Caco-2 (cell line): ENCODE results near the gene ANKRD66. TPM values are rescaled to one million over a fixed set of nuclear protein-coding genes. Genes with fewer than 3 reads are reported as not detected.

Experiments
- BruUV-seq: library from RNA; stranded (reverse); fragments of 400-500 nt; replicated peaks from 2 replicates; lab custom pipeline; 2021; lab: Mats Ljungman, UMichigan
- CTCF ChIA-PET: fragments of 300-600 bp; sonication (Branson Sonifier 250); formaldehyde crosslinking; loops from one replicate; lab custom pipeline; 2022; ENCODE audit warnings: antibody characterized with exemption; lab: Charles Lee
- POLR2A ChIA-PET: fragments of 300-600 bp; sonication (Branson Sonifier 250); formaldehyde crosslinking; loops from one replicate; lab custom pipeline; 2022; ENCODE audit warnings: antibody characterized with exemption; lab: Charles Lee
- DNase-seq, 2 experiments: peaks; one replicate each; pipeline versions ENCODE4 v3.0.0 to v3.0.0-alpha.2; 2020 to 2022
- H3K27me3 ChIP-seq: replicated peaks from 2 replicates; pipeline ENCODE4 v1.6.0; 2011; ENCODE audit warnings: low read length; ENCODE audit not compliant: control insufficient read depth, insufficient read depth
- H3K36me3 ChIP-seq: 2 replicates; pipeline ENCODE4 v1.5.1; 2011; ENCODE audit warnings: low read length; ENCODE audit not compliant: control insufficient read depth, insufficient read depth
- H3K4me1 ChIP-seq: fragments of 250-450 bp; sonication (Bioruptor Pico); 2 replicates; pipeline ENCODE4 v1.5.1; 2020; ENCODE audit warnings: mild to moderate bottlenecking
- H3K4me3 ChIP-seq: 2 replicates; pipeline ENCODE4 v1.5.1; 2011; ENCODE audit warnings: low read depth, mild to moderate bottlenecking, control low read depth, low read length
- H3K9me3 ChIP-seq: fragments of 250-450 bp; sonication (Bioruptor Pico); 2 replicates; pipeline ENCODE4 v1.5.1; 2020; ENCODE audit warnings: mild to moderate bottlenecking, moderate library complexity
- H3K27ac Mint-ChIP-seq: one replicate; pipeline ENCODE4 v1.8.0; 2022; ENCODE audit warnings: mixed read lengths; ENCODE audit not compliant: unreplicated experiment
- H3K27me3 Mint-ChIP-seq: one replicate; pipeline ENCODE4 v1.8.0; 2022; ENCODE audit warnings: mixed read lengths; ENCODE audit not compliant: insufficient read depth, unreplicated experiment
- H3K36me3 Mint-ChIP-seq: one replicate; pipeline ENCODE4 v1.8.0; 2022; ENCODE audit warnings: mild to moderate bottlenecking, mixed read lengths; ENCODE audit not compliant: insufficient read depth, unreplicated experiment
- H3K4me1 Mint-ChIP-seq: one replicate; pipeline ENCODE4 v1.8.0; 2022; ENCODE audit warnings: low read depth, mixed read lengths; ENCODE audit not compliant: unreplicated experiment
- H3K4me3 Mint-ChIP-seq: one replicate; pipeline ENCODE4 v1.8.0; 2022; ENCODE audit warnings: mild to moderate bottlenecking, moderate library complexity, mixed read lengths; ENCODE audit not compliant: unreplicated experiment
- H3K9me3 Mint-ChIP-seq: one replicate; pipeline ENCODE4 v1.8.0; 2022; ENCODE audit warnings: mixed read lengths; ENCODE audit not compliant: unreplicated experiment
- CTCF ChIP-seq, 2 experiments: fragments of 200-600 bp in 1 of 2; IDR thresholded peaks; 1 replicate in 1 of 2; 2 replicates in 1 of 2; pipeline versions ENCODE4 v1.5.1 to v1.8.0; 2011 to 2022; ENCODE audit warnings: antibody characterized with exemption in 1 of 2, control low read depth in 1 of 2, inconsistent platforms in 1 of 2, low read depth in 1 of 2, low read length in 1 of 2, mild to moderate bottlenecking in 1 of 2, moderate library complexity in 1 of 2; ENCODE audit not compliant: insufficient read depth in 1 of 2, severe bottlenecking in 1 of 2, unreplicated experiment in 1 of 2
- intact Hi-C: fragments of 100-400 bp; cut with micrococcal nuclease; formaldehyde crosslinking; loops from one replicate; pipeline ENCODE4 v1.10.0; 2022; ENCODE audit not compliant: unreplicated experiment
- total RNA-seq: library from RNA; stranded (reverse); gene quantifications from 2 replicates; pipeline ENCODE4 v1.2.3, GENCODE V29; 2022

Gene ANKRD66
- total RNA-seq, 1 experiment from 2014 or later = not detected

GRCh38 chr6:46745973-46746372 is 760 bp upstream of the ANKRD66 start:
- Mint-ChIP-seq H3K4me3 (no peak overlapping the region), H3K36me3 (no peaks in the 10 kb centered on the region), H3K9me3 (peaks cover 10% of the 10 kb centered on the region), H3K4me1 (peaks cover 6% of the 10 kb centered on the region), H3K27ac (no peak overlapping the region), H3K27me3 (peaks cover 9% of the 10 kb centered on the region)
- ChIA-PET CTCF (no interaction called here), POLR2A (no interaction called here)
- H3K4me3 ChIP-seq = no peak overlapping the region
- no peaks in the 10 kb centered on the region for H3K4me1 ChIP-seq
- no peak for DNase-seq
- H3K9me3 ChIP-seq = no peaks in the 10 kb centered on the region
- TF ChIP-seq CTCF (IDR thresholded peaks at IDR 0.05; ENCODE audit: insufficient read depth in 1 of 2, low read depth in 1 of 2, low read length in 1 of 2, severe bottlenecking in 1 of 2, unreplicated experiment in 1 of 2) = no peak
- H3K36me3 ChIP-seq = no peaks in the 10 kb centered on the region
- no peaks in the 10 kb centered on the region for H3K27me3 ChIP-seq
- no TSS peak for BruUV-seq
- intact Hi-C loops = no loop called here

- no peak overlapping the region for H3K4me3 ChIP-seq
- ChIA-PET POLR2A (no interaction called here), CTCF (no interaction called here)
- no peaks in the 10 kb centered on the region for H3K4me1 ChIP-seq
- no peak for TF ChIP-seq CTCF (IDR thresholded peaks at IDR 0.05; ENCODE audit: insufficient read depth in 1 of 2, low read depth in 1 of 2, low read length in 1 of 2, severe bottlenecking in 1 of 2, unreplicated experiment in 1 of 2)
- Mint-ChIP-seq H3K27me3 (peaks cover 9% of the 10 kb centered on the region), H3K4me1 (no peaks in the 10 kb centered on the region), H3K4me3 (no peak overlapping the region), H3K36me3 (no peaks in the 10 kb centered on the region), H3K27ac (no peak overlapping the region), H3K9me3 (peaks cover 7% of the 10 kb centered on the region)
- DNase-seq = no peak
- no peaks in the 10 kb centered on the region for H3K9me3 ChIP-seq
- BruUV-seq = no TSS peak
- no peaks in the 10 kb centered on the region for H3K36me3 ChIP-seq
- no peaks in the 10 kb centered on the region for H3K27me3 ChIP-seq
- intact Hi-C loops = no loop called here
Measured at GRCh38 chr6:46748940-46749503, 2.3 kb downstream of the ANKRD66 start.

GRCh38 chr6:46749731-46750130 is 3.0 kb downstream of the ANKRD66 start:
- Mint-ChIP-seq H3K27me3 (peaks cover 9% of the 10 kb centered on the region), H3K4me1 (no peaks in the 10 kb centered on the region), H3K4me3 (no peak overlapping the region), H3K9me3 (peaks cover under 1% of the 10 kb centered on the region), H3K27ac (no peak overlapping the region), H3K36me3 (no peaks in the 10 kb centered on the region)
- Histone ChIP-seq H3K36me3 (no peaks in the 10 kb centered on the region), H3K9me3 (no peaks in the 10 kb centered on the region), H3K27me3 (no peaks in the 10 kb centered on the region), H3K4me1 (no peaks in the 10 kb centered on the region), H3K4me3 (no peak overlapping the region)
- DNase-seq = no peak
- intact Hi-C loops = no loop called here
- POLR2A ChIA-PET = no interaction called here
- CTCF ChIA-PET = no interaction called here
- TF ChIP-seq CTCF (IDR thresholded peaks at IDR 0.05; ENCODE audit: insufficient read depth in 1 of 2, low read depth in 1 of 2, low read length in 1 of 2, severe bottlenecking in 1 of 2, unreplicated experiment in 1 of 2) = no peak
- no TSS peak for BruUV-seq
